ENCODE data around the gene TRAP1.
"Not testable (repeated sequence)": the region's sequence is repeated elsewhere in the genome, so short reads cannot be mapped to it uniquely, and the experiment has no call there.

Gene TRAP1

GRCh38 chr16:3714378-3714777 is 2.9 kb downstream of the TRAP1 start:
- in situ Hi-C loops (cut with HindIII; ENCODE audit: low sequenced_read_pairs), result not testable (repeated sequence)

GRCh38 chr16:3713587-3714242 is 3.6 kb downstream of the TRAP1 start:
- in situ Hi-C loops (cut with HindIII; ENCODE audit: low sequenced_read_pairs), result no loop called here

- in situ Hi-C loops (cut with HindIII; ENCODE audit: low sequenced_read_pairs), result no loop called here
Observed at GRCh38 chr16:3712861-3713372, 4.4 kb downstream of the TRAP1 start.

- in situ Hi-C loops (cut with HindIII; ENCODE audit: low sequenced_read_pairs), result no loop called here
Observed at GRCh38 chr16:3706253-3707012, 10.9 kb downstream of the TRAP1 start.

GRCh38 chr16:3702082-3702481 is 15.2 kb downstream of the TRAP1 start:
- in situ Hi-C loops (cut with HindIII; ENCODE audit: low sequenced_read_pairs), result loop anchor here (5.0 kb wide), 1 partner anchor 55 kb away; no protein-coding TSS in a partner anchor

GRCh38 chr16:3701531-3701930 is 15.8 kb downstream of the TRAP1 start:
- in situ Hi-C loops (cut with HindIII; ENCODE audit: low sequenced_read_pairs), result loop anchor here (5.0 kb wide), 1 partner anchor 56 kb away; no protein-coding TSS in a partner anchor

- in situ Hi-C loops (cut with HindIII; ENCODE audit: low sequenced_read_pairs), result no loop called here
Observed at GRCh38 chr16:3698941-3699340, 18.4 kb downstream of the TRAP1 start.

- in situ Hi-C loops (cut with HindIII; ENCODE audit: low sequenced_read_pairs), result no loop called here
Observed at GRCh38 chr16:3696425-3697218, 20.7 kb downstream of the TRAP1 start.

- in situ Hi-C loops (cut with HindIII; ENCODE audit: low sequenced_read_pairs), result no loop called here
Observed at GRCh38 chr16:3695610-3696369, 21.5 kb downstream of the TRAP1 start.

- in situ Hi-C loops (cut with HindIII; ENCODE audit: low sequenced_read_pairs), result no loop called here
Observed at GRCh38 chr16:3694051-3694450, 23.3 kb downstream of the TRAP1 start.

- in situ Hi-C loops (cut with HindIII; ENCODE audit: low sequenced_read_pairs), result no loop called here
Observed at GRCh38 chr16:3691761-3692160, 25.6 kb downstream of the TRAP1 start.

- in situ Hi-C loops (cut with HindIII; ENCODE audit: low sequenced_read_pairs), result no loop called here
Observed at GRCh38 chr16:3690980-3691720, 26.2 kb downstream of the TRAP1 start.

GRCh38 chr16:3690470-3690928 is 26.8 kb downstream of the TRAP1 start:
- in situ Hi-C loops (cut with HindIII; ENCODE audit: low sequenced_read_pairs), result no loop called here

GRCh38 chr16:3689731-3690130 is 27.6 kb downstream of the TRAP1 start:
- in situ Hi-C loops (cut with HindIII; ENCODE audit: low sequenced_read_pairs), result loop anchor here (10.0 kb wide), 2 partner anchors 185 to 475 kb away; no protein-coding TSS in a partner anchor

- in situ Hi-C loops (cut with HindIII; ENCODE audit: low sequenced_read_pairs), result loop anchor here (10.0 kb wide), 2 partner anchors 187 to 477 kb away; no protein-coding TSS in a partner anchor
Observed at GRCh38 chr16:3687792-3688191, 29.5 kb downstream of the TRAP1 start.

GRCh38 chr16:3687021-3687420 is 30.3 kb downstream of the TRAP1 start:
- in situ Hi-C loops (cut with HindIII; ENCODE audit: low sequenced_read_pairs), result loop anchor here (10.0 kb wide), 2 partner anchors 188 to 478 kb away; no protein-coding TSS in a partner anchor

GRCh38 chr16:3681206-3681605 is 36.1 kb downstream of the TRAP1 start:
- in situ Hi-C loops (cut with HindIII; ENCODE audit: low sequenced_read_pairs), result loop anchor here (10.0 kb wide), 2 partner anchors 194 to 484 kb away; no protein-coding TSS in a partner anchor

- in situ Hi-C loops (cut with HindIII; ENCODE audit: low sequenced_read_pairs), result loop anchor here (5.0 kb wide), 1 partner anchor 36 kb away; no protein-coding TSS in a partner anchor
Observed at GRCh38 chr16:3677994-3678393, 39.3 kb downstream of the TRAP1 start.

- in situ Hi-C loops (cut with HindIII; ENCODE audit: low sequenced_read_pairs), result loop anchor here (5.0 kb wide), 1 partner anchor 33 kb away; no protein-coding TSS in a partner anchor
Observed at GRCh38 chr16:3675601-3676130, 41.7 kb downstream of the TRAP1 start.
